Fibroblast of upper back skin (primary cell): ENCODE measurements around the gene FGFBP1.
"Not testable (repeated sequence)": the region's sequence is repeated elsewhere in the genome, so short reads cannot be mapped to it uniquely, and the experiment has no call there.

Source experiments
- DNase-seq: peaks from one replicate; pipeline ENCODE4 v3.0.0-alpha.2; 2013

Gene FGFBP1

DNA sequence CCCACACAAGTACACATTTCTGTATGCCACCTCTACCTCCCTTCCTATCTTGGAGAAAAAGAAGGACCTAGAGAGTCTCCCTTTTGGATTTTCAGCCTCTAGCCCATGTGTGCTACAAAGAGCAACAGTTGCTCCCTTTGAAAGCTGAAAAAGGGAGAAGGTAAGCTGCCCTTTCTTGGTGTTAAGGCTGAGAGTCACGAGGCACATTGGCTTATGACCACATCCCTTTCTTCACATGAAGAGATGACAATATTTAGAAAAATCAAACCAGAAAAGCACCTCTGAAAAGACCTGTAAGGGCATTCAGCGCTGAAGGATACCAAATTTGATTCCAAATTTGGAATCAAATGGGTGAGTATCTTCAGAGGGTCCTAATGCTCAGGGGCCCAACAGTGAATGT, 6.4 kb upstream of the FGFBP1 start:
- DNase-seq, result no peak

DNA sequence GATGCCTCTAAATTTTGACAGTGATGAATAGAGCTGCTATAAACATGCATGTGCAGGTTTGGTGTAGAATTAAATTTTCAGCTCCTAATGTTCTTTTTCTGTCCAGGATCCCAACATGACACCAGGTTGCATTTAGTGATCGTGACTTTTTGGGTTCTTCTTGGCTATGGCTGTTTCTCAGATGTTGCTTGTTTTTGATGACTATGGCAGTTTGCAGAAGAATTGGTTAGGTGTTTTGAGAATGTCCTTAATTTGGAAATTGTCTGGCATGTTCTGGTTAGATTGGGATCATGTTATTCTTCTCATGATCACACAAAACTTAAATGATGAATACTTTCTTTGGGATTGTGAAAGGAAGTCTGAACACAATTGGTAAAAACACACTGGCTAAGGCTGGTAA, 3.7 kb upstream of the FGFBP1 start:
- no peak for DNase-seq

DNA sequence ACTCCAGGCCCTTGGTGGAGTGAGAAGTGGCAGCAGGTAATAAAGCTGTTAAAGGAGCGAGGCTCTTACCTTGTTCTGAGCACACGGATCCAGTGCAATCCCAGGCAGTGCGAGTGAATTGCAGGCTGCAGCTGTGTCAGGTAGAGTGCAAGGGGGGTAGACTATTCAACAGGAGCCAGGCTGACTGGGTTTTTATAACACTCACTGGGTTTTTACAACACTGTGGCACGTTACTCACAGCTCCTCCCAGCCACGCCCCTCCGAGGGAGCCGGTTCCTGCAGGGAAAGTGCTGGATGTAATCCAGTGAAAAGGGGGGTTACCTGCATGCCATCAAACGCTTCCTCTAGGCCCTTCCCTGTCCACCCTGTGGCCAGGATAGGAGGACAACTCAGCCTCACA, 358 bp downstream of the FGFBP1 start:
- no peak for DNase-seq

DNA sequence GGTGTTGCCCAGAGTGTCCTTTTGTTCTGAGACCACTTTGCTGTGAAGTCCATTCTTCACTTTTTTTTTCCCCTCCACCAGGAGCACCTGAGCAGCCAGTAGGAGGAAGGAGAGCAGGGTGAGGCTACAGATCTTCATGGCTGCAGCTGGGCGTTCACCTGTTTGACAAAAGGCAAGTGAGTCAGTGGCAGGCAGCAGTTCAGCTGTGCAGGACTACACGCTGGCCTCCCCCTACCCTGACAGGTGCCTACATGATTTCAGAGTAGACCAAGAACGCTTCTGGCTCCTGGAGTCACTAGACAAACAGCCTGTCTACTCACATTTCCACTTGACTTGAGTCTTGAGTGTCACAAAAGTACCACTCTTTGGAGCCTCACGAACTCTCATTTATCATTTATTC, 2.0 kb downstream of the FGFBP1 start:
- DNase-seq, result no peak

DNA sequence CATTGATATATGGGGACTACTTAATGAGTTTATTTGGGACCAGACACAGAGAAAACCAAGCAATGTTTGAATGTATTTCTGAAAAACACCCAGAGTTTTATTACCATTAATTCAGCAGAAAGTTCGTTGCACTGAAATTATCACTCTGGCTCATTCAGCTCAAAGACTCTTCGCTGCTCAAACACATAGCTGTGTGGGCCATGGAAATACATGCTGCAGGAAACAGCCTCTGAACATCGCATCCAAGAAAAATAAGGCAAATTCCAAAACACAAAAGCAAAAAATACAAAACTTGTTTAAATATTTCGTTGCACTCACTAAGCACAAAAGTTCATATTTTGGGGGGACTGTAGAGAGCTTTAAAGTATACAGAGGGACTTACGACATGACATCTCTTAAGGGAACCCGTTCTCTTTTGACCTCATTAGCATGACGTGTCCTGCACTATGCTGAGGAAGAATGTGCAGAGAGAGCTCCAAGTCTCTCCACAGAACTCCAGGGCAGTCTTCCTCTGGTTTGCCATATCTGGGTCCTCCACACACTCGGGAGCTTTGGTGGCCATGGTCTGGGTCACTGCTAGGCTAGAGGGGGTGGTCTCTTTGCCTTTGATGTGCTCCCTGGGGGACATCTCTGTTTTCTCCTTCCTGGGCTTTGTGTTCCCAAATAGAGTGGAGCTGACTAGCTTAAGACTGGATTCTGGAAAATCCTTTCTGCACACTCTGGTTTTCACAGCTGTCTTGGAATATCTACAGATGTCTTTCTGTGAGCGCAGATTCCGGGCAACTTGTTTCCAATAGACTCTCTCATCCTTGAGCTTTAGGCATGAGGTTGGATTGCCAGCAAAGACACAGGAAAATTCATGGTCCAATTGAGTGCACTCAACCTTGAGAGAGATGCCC, 2.8 kb downstream of the FGFBP1 start:
- DNase-seq, result no peak

DNA sequence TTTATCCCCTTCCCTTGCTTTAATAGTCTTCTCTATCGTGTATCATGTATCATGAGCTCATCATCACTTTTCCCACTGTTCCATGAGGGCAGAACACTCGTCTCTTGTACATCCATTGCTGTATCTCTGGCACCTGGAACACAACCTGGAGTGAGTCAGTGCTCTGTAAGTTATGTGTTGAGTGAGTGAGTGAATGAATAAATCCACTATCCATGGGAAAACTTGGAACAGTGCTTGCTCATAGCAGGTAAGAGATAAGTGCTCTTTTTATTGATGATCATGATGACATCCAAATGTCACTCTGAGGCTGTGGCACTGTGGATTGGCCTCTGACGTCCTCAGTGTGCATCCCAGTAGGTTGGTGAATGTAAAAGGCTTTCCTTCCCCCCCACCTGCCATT, 4.3 kb downstream of the FGFBP1 start:
- DNase-seq, result no peak

DNA sequence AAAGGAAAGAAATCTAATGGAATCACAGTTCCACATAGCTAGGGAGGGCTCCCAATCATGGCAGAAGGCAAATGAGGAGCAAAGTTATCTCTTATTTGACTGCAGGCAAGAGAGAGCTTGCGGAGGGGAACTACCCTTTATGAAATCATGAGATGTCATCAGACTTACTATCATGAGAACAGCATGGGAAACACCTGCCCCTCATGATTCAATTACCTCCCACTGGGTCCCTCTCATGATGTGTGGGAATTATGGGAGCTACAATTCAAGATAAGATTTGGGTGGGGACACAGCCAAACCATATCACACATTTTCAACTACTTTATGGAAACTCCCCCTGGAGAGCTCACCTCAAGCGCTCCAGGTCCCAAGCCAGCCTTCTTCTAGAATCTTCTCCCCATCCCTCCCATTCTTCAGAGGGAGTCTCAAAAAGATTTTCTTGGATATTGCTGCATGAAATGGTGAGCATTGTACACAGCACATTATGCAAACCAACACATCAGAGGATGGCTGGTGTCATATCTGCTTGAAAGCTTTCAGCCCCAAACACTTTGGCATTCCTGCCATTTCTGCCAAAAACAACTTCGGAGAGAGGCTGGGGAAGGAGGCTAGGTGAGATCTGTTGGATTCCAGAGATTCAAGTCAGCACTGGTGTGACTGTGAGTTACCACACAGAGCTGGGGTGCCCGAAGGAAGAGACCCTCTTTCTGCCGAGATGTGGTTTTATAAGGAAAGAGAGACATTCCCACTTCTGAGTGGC, 6.9 kb downstream of the FGFBP1 start:
- no peak for DNase-seq

DNA sequence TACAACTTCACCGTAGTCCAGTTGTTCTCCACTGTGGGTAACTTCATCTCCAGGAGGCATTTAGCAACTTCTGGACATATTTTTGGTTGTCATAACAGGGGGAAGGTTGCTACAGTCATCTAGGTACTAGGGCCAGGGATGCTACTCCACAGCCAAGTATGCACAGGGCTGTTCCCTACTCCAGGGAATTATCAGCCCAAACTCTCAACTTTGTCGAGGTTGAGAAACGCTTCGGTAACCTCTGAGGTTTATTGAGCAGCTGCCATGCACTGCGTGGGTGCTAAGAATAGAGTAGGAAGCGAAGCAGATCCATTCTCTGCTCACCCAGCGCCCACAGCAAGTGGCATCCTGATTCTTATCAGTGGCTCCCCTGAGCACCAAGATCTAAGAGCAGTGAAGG, 8.2 kb downstream of the FGFBP1 start:
- DNase-seq, result no peak

DNA sequence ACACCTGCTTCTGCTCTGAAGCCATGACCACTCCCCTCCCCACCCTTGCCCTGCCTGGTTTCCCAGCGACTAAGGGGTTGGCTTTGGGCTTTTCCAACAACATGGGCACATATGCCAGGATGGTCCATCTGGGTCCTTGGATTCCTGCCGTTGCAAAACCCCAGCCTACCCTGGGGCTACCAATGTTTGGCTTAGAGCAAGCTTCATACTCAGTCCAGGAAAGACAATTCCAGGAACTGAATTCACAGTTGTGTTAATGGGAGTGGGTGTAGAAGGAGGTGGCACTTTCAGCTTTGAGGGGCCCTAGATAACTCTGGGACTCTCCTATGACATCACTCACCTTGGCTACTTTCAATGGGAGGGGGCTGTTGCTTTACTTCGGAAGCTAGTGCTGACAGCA, 9.0 kb downstream of the FGFBP1 start:
- DNase-seq, result no peak

DNA sequence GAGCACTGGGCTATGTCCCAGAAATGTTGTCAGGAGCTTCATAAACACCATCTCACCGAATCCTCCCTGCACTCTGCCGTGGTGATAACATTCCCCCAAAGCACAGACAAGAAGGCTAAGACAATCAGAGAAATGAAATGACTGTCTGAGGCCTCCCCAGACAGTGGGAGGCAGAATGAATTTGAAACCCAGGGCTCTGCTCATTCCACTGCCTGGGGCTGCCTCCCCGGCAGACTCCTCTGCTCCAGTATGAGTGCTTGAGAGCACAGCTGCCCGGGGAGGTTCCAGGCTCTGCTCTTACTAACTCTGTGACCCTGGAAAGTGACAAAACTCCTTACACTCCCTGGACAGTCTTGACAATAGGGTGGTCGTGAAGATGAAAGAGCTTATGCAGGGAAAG, 9.7 kb downstream of the FGFBP1 start:
- no peak for DNase-seq

DNA sequence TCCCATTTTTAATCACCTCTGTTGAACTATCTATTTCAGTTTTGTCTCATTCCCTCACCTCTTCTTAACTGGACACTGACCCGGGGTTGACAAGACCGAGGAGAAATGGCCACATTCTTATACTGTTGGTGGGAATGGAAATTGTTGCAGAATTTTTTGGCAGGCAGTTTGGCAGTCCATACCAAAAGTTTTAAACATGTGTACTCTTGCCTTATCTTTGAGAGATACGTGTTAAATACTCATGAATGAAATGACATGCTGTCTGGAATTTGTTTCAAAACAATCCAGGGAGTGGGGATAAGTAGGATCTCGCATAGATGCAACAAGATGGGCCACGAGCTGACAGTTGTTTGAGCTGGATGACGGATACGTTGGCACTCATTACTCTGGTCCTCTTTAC, 12.1 kb downstream of the FGFBP1 start:
- peak; percentile 29 for DNase-seq

DNA sequence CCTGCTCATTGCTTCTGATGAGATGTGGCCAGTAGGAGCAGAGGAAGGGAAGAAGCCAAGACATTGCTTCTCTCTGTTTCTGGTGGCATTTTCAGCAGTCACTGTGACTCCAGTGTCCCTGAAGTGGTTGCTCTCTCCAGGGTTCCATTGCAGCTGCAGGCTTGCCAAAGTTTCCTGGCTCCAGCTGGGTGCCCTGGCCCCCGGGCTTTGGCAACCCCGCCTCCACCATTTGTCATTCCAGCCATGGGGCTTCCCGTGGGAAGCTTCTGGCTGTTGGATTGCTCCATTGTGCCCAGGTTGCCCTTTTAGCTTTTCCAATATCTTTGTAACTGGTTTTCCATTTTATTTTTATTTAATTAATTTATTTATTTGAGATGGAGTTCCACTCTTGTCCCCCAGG, 12.7 kb downstream of the FGFBP1 start:
- no peak for DNase-seq

DNA sequence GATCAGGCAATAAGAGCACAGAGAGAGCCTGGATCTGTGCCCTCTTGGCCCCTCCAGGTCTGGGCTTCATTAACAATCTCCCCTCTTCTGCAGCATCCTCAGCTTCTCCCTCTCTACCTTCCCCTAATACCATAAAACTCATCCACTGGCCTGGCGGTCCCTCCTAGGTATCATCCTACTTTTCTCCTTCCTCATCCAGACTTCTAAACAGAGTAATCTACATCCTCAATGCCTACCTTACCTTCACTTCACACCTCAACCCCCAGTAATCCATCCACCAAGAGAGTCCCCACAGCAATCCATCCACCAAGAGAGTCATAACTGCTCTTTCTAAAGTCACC, 17.0 kb downstream of the FGFBP1 start:
- DNase-seq, result no peak

DNA sequence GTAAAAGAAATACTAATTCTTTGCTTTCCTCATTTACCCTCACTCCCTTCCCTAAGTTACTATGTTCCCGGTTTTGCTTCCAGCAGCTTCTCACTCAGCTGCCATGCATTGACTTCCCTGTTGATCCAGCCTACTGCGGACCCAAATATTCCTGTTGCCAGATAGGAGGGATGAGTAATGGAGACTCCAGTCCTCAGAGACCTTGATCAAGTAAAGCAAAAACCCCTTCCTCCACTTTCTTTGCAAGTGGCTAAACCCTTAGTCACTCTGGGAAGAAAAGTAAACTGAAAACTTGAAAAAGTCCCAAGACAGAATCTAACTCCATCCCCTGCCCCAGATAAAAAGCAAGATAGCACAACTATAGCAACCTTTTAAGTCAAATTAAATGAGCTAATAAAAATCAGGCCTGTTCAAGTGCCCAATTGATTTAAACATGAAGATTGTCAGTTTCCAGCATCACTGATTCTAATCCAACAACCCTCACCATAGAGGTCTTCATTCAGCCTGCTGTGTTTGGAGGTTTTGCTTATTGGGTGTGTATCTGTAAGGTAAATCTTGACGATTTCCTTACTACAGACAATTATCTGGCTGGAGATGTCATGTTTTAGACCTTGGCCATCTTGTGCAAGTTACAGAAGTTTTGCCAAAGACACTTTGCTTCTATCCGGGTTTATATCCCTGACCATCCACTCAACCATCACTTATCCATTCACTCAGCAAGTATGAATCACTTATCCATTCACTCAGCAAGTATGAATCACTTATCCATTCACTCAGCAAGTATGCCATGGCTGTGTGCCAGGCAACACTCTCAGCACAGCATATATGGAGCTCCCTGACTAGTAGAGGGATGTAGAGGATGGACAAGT, 17.6 kb downstream of the FGFBP1 start:
- DNase-seq, result peak; percentile 99

DNA sequence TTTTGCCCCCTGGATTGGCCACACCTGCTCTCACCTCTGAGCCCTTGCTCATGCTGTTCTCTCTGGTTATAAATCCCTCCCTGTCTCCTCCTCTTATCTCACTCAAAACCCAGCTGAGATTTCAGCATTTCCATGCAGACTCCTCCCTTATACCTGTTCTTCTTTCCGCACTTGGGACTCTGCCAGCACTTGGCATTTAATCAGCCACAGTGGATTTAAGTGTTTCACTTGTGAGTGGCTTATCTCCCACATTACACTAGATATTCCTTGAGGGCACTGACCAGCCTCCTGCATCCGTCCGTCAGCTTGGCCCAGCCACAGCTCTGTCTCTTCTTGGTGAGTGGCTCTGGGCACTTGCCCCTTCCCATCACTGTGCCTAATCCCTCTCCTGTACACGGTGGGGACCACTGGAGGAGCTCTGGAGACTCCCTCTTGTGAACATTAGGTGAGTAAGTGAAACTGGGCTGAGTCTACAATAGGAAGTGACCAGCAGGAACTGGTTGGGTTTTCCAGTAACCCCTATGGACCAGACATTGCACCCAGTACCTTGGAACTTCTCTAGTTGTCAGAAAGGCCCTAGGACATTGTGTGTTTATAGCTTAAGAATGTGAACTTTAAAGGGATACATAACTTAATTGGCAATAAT, 19.9 kb downstream of the FGFBP1 start:
- DNase-seq, result no peak

DNA sequence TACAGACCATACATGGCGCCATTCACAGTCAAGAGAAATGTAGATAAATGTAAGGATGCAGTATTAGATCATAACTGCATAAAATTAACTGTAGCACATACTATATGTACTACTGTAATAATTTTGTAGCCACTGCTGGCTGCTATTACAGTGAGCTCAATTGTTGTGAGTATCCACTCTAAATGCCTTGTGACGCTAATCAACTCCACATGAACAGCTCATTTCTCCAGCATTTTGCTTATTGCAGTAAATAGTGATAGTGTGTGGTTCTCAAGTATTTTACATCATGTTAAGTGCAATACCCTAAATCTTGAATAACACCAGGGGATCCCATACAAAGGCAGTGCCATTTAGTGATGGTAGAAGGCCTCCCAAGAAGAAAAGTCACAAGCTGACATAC, 21.2 kb downstream of the FGFBP1 start:
- DNase-seq, result peak; percentile 74

DNA sequence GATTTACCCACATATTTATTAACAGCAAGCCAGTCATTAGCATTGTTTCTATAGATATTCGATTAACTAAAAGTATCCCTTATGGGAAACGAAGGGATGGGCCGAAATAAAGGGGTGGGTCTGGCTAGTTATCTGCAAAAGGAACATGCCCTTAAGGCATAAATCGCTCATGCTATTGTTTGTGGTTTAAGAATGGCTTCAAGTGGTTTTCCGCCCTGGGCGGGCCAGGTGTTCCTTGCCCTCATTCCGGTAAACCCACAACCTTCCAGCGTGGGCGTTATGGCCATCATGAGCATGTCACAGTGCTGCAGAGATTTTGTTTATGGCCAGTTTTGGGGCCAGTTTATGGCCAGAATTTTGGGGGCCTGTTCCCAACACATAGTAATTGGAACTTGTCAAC, 22.2 kb downstream of the FGFBP1 start:
- not testable (repeated sequence) for DNase-seq

DNA sequence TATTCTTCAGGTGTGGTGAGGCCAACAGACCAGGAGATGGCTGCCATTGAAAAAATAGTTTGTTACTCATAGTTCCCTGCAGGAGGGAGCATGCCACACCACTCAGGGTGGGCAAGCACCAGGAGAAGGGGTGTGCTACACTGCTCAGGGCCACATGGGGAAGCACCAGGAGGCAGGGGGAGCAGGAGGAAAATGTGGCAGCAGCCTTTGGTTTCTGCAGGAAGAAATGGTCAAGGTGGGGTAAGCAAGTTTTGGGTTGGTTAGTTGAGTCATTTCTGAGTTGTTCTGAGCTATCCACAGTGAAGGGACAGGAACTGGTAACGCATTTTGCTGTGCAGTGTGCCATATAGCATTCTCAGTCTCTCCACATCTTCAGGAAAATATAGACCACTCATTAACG, 23.8 kb downstream of the FGFBP1 start:
- no peak for DNase-seq

DNA sequence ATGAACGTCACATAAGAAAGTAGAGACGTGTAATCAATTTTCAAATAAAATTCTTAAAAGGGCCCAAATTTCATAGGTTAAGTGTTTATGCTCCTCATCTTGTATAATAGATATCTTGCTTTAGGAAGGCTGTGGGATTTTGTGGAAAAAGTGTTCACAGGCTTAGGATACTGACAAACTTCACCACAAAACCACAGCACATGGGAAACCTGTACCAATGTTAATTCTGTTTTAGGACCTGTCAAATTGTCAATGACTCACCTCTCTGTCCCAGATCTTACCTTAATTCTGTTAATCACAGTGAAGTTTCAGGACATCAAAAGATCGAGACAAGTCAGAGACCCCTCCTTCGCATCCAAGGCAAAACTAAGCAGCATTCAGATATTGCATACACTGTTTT, 24.2 kb downstream of the FGFBP1 start:
- DNase-seq, result peak; percentile 49

DNA sequence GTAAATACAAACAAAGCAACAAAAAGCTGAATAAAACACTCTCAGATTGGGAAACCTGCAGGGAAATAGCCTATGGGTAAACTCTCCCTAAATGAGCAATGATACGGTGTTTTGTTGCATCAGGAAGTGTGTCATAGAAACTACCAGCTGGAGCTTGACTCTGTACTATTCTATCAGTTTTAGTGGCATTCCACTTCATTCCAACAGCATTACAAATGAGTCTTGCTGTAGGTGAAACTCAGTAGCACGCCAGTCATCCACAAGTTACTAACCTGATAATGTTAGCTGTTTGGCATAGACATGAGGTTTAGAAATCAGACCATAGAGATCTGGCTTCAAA, 24.9 kb downstream of the FGFBP1 start:
- peak; percentile 95 for DNase-seq

DNA sequence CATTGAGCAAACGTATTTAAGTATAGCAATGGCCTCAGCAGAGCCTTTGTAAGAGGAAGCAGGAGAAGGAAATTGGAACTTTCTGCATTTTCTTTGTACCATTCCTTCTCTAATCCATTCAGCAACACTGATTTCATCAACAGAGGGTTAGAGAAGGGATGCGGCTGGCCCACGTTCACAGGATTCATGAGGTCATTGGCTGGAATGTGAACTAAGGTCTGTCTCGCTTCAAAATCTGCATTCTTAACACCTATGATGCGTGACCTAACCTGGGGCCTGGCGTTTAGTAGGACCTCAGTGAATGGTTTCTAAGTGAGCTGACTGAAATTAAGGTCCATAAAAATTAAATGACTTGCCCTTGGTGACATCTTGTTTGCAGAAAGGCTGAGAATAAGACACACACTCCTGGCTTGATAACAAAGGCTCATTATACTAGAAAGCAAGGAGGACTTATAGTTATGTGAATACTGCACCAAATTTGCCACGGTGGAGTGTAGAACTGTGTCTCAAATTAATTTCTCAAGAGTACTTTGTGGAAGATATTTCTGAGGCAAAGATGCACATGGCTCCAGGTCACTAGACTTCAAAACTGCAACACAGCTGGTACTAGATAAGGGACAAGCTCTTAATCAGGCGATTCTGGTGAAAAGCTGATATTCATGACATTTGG, 25.4 kb downstream of the FGFBP1 start:
- peak; percentile 23 for DNase-seq

DNA sequence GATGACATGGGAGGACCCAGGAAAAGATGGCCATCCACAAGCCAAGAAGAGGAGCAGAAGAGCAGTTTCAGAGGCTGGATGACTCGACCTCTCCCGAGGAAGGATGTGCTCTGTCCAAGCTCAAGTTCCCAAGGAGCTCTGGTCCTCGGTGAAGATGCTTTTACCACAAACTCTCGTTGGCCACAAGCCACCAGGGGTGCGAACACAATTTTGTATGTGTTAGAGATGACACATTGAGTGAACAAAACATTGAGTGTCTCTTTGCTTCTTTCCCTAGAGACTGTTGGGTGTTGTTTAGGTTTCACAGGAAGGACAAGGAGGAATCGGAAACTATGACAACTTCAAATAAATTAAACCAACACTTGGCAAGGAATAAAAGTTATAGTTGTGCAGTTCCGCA, 26.3 kb downstream of the FGFBP1 start:
- no peak for DNase-seq
